GM20000 (cell line): ENCODE results near the gene TOB1.

ENCODE experiments used
- DNase-seq: peaks from one replicate; pipeline ENCODE4 v3.0.0; 2012; ENCODE audit warnings: low spot score
- TF ChIP-seq, protein P1 (sequence below): IDR thresholded peaks from 2 replicates; pipeline ENCODE4 v1.5.1; 2012; ENCODE audit warnings: mild to moderate bottlenecking, control low read depth; ENCODE audit errors: extremely low read depth, missing control alignments

Gene TOB1

DNA sequence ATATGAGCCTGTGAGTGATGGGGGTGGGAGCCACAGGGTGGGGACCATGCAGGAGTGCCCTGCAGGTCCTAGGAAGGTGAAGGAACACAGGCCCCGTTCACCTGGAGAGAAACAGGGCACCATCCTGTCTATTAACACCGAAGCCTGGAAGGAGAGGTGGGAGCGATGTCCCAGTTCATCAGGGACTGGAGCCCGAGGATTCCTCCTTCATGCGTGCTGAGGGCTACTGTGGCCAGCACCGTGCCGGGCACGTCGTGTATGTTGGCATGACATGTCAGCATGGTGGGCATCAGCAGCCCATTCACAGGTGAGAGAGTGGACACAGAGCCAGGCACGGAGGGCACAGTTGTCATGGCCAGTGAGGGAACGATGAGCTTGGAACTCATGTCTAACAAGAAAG lies 29.3 kb downstream of the TOB1 start:
- TF ChIP-seq, protein P1, sequence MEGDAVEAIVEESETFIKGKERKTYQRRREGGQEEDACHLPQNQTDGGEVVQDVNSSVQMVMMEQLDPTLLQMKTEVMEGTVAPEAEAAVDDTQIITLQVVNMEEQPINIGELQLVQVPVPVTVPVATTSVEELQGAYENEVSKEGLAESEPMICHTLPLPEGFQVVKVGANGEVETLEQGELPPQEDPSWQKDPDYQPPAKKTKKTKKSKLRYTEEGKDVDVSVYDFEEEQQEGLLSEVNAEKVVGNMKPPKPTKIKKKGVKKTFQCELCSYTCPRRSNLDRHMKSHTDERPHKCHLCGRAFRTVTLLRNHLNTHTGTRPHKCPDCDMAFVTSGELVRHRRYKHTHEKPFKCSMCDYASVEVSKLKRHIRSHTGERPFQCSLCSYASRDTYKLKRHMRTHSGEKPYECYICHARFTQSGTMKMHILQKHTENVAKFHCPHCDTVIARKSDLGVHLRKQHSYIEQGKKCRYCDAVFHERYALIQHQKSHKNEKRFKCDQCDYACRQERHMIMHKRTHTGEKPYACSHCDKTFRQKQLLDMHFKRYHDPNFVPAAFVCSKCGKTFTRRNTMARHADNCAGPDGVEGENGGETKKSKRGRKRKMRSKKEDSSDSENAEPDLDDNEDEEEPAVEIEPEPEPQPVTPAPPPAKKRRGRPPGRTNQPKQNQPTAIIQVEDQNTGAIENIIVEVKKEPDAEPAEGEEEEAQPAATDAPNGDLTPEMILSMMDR, result no peak
- DNase-seq, result no peak

DNA sequence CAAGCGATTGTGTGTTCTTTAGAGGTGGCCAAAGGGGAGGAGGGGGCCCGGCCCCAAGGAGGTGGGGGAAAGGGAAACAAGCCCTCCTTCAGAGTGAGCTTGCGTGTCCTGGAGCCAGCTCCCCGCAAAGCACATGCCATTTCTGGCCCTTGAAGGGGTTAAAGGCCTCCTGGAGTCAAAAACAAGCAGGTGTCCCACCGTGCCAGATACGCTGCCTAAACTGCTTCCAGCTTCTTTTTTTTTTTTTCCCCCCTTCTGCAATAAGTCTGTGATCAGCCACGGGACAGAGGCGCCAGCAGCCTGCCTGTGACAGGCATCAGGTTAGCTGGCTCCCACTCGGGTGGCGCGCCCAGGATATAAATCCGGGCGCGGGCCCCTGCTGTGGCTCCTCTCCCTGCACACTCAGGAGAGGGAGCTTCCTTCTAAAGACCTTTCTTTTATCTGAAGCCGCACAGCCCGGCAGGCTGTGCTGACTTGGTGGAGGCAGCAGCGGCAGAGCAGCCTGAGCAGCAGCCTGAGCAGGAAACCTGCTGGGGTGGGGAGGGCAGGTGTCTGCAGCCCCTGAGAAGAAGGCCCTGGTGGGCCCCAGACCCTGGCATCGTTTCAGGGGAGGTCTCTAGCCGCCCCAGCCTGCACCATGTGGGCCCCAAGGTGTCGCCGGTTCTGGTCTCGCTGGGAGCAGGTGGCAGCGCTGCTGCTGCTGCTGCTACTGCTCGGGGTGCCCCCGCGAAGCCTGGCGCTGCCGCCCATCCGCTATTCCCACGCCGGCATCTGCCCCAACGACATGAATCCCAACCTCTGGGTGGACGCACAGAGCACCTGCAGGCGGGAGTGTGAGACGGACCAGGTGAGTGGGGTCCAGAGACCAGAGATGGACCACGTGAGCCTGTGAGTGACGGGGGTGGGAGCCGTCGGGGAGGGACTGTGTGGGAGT lies 30.6 kb downstream of the TOB1 start, which contains the start of gene WFIKKN2:
TSS of gene WFIKKN2 (plus strand) at position 286 of the 934 bp plus-strand sequence. CDS start at position 638, 352 bp downstream.
- TF ChIP-seq, protein P1, result no peak
- DNase-seq, result no peak

DNA sequence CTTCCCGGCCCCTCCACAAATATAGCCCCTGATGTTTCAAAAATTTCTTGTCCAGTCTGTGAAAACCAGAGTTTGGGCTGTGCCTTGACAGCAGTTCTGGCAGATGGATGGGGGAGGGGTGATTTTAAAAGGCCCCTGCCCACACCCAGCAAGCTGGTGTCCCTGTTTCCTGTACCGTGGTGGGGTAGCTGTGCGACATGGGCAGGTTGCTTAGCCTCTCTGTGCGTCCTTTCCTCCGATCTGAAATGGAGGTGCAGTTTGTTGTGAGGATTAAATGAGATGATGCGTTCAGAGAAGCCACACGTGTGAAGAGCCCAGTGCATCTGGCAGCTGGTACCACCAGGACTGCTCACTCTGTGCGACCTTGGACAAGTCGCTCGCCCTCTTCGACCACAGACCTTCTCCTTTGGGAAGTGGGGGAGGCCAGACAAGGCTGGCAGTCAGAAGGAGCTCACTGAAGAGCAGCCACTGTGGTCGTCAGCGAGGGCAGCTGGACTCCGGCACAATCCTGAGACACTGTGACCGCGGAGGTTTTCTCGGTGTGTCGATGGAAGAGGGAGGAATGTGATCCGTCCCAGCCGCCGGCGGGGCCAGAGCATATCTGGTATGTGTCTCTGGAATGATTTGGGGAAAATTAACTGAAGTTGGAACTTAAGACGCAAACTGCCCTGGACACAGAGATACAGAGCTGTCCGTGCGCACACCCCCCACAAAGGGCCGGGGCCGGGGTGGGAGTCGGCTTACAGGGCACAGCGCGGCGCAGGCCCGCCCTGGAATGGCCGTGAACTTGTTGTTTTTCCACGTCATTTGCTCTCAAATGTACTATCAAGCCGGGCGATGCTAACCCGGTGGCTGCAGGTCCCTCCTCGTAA lies 31.5 kb downstream of the TOB1 start:
- TF ChIP-seq, protein P1, result no peak
- no peak for DNase-seq

DNA sequence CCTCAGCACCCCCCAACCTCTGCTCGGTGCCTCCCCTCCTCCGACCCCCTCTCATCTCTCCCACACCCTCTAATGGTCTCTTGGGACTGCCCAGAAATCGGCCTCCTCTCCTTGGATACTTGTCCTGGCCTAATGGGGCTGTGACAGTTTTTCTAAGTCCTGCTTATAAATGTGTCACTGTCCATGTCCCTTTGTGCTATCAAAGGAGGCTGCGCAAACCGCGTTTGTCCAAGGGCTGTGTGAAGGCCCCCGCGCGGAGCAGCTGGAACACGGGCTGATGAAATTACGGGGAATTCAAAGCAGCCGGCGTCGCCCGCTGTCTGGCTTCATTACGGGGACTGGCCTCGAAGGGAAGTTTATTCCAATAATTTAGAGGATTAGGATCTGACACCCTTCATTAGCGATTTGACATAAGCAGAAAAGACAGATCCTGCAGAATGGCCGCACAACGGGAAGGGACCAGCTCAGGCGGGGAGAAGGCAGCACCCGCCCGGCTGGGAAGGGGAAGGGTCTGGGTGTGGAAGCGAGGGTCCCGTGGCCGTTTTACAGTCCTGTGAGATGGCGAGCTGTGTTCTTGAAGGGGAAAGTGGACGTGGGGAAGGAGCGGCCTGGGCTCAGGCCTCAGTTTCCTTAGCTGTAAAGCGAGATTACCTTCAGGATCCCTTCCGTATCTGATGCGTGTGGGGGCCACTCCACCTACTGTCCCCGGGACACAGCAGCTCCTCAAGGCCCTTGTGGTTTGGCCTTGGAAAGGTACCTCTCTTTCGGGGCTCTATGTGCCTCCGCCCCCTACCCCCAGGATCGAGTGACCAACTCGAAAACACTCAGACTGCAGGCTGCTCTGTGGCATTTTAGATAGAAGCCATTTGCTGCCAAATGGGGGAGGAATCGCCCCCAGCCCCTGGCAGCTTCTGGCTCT lies 32.4 kb downstream of the TOB1 start:
- no peak for DNase-seq
- TF ChIP-seq, protein P1, result no peak

DNA sequence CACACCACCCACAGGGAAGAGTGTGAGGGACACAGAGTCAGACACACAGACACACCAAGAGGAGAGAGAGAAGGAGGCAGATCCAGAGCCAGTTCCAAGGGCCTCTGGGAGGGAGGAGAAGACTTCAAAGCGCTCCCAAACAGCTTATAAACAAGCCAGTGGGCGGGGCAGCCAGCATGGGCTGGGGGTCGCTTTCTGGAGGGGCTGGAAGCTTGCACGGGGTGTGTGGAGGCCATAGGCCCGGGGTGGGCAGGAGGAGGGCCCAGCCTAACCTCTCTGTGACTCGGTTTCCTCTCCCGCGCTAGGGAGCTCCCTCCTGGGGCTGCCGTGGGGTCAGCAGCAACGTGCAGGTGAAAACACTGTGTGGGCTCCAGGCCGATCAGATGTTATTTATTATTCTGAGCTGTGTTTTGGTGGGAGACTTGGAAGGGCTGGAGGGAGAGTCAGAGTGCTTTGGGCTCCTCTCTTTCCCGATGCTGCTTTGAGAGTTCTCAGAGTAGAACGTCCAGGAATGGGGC lies 33.2 kb downstream of the TOB1 start:
- DNase-seq, result no peak
- TF ChIP-seq, protein P1, result no peak

DNA sequence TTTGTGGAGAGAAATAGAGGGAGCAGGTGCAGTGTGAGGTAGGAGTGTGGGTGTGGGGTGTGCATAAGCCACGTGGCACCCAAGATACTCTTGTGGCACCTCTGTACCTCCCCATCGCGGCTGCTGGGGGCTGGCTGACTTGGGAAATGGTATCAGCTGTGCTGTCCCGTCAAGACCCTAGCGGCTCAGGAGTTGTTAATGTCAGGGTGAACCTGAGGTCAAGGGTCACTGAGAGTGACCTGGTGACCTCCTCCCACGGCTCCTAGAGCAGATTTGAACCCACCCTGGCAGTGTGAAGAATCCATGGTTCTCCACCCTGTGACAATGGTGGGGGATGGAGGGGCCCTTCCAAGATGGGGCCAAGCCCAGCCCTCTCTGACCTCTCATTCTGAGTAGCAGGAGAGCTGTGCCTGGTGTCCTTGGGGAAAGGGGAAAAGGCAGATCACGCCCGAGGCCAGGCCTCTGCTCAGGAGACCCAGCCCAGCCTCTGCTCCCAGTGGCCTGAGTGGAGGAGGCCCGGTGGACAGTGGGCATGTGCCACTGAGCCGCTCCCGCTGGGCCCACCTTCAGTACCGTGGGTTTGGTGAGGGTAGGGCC lies 33.8 kb downstream of the TOB1 start:
- TF ChIP-seq, protein P1, result no peak
- DNase-seq, result no peak
